ENCODE data around the gene C2CD2. TPM values are rescaled to one million over a fixed set of nuclear protein-coding genes. Genes with fewer than 3 reads are reported as not detected.

C2CD2 gene
- total RNA-seq, 1 donor from 2014 or later: 6.7 TPM

DNA sequence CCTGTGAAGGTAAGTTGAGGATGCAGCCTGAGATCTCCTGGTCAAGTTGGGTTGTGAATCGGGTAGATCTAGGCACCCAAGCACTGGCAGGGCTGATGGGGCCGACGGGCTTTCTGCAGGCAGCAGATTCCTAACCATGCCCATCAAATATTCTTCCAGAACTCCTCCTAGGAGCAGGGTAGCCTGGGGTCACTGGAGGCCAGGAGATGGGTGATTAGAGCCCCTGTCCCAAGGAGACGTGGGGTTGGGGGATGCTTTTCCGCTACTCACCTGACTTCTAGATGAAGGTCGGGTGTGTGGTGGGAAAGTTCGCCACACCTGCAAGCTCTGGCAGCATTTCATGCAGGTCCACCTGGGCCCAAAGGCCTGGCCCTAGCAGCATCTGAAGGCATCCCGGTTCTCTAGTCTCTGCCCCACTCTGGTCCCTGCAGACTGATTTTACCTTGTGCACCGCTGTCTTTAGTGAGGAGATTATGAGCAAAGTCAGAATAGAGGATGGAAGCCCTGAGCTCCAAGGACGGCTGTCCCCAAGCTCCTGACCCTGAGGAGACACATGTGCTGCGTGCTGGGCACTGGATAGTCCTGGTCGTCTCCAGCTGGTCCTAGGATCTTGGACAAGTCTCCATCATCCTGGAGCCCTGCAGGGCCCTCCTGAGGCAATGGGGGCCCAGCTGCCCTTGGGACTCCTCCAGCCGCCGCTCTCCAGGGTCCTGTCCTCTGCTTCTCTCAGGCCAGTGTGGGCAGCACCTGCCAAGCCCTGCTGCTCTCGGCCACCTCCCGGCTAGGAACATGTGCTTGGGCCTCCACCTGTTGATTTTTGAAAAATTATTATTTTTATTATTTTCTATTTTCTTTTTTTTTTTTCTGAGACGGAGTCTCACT lies 21.8 kb upstream of the C2CD2 start:
- H3K27ac Mint-ChIP-seq: no peak overlapping the region
- no peak for ATAC-seq (ENCODE audit: low read depth)
- no peaks in the 10 kb centered on the region for H3K36me3 Mint-ChIP-seq (ENCODE audit: low read depth)
- H3K9me3 Mint-ChIP-seq: peaks cover 8% of the 10 kb centered on the region
- H3K4me1 Mint-ChIP-seq: peaks cover 14% of the 10 kb centered on the region
- ChIA-PET POLR2A (no interaction called here), CTCF (no interaction called here)
- TF ChIP-seq, protein P1, sequence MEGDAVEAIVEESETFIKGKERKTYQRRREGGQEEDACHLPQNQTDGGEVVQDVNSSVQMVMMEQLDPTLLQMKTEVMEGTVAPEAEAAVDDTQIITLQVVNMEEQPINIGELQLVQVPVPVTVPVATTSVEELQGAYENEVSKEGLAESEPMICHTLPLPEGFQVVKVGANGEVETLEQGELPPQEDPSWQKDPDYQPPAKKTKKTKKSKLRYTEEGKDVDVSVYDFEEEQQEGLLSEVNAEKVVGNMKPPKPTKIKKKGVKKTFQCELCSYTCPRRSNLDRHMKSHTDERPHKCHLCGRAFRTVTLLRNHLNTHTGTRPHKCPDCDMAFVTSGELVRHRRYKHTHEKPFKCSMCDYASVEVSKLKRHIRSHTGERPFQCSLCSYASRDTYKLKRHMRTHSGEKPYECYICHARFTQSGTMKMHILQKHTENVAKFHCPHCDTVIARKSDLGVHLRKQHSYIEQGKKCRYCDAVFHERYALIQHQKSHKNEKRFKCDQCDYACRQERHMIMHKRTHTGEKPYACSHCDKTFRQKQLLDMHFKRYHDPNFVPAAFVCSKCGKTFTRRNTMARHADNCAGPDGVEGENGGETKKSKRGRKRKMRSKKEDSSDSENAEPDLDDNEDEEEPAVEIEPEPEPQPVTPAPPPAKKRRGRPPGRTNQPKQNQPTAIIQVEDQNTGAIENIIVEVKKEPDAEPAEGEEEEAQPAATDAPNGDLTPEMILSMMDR (IDR thresholded peaks at IDR 0.05): no peak
- H3K27me3 Mint-ChIP-seq: peaks cover 3% of the 10 kb centered on the region
- intact Hi-C loops (cut with micrococcal nuclease): no loop called here
- H3K4me3 Mint-ChIP-seq: no peak overlapping the region
- no peak for DNase-seq

DNA sequence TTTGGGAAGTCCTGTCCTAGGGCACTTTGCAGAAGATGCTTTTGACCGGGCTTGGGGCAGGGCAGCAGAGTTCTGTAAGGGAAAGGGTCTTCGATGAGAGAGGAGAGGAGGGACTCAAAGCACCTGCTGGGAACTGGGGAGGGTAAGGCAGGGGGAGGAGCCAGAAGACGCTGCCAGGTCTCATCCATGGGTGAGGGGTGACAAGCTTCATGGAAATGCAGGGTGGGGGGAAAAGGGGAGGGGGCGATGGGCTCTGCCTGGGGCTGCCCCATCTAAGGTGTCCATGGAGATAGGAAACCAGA lies 20.9 kb upstream of the C2CD2 start:
- intact Hi-C loops (cut with micrococcal nuclease): no loop called here
- peaks cover 3% of the 10 kb centered on the region for H3K27me3 Mint-ChIP-seq
- POLR2A ChIA-PET: no interaction called here
- TF ChIP-seq, protein P1 (IDR thresholded peaks at IDR 0.05): no peak
- H3K9me3 Mint-ChIP-seq: peaks cover 8% of the 10 kb centered on the region
- ATAC-seq (ENCODE audit: low read depth) (no peak), DNase-seq (no peak)
- CTCF ChIA-PET: no interaction called here
- H3K27ac Mint-ChIP-seq: no peak overlapping the region
- no peaks in the 10 kb centered on the region for H3K36me3 Mint-ChIP-seq (ENCODE audit: low read depth)
- no peak overlapping the region for H3K4me3 Mint-ChIP-seq
- peaks cover 14% of the 10 kb centered on the region for H3K4me1 Mint-ChIP-seq

DNA sequence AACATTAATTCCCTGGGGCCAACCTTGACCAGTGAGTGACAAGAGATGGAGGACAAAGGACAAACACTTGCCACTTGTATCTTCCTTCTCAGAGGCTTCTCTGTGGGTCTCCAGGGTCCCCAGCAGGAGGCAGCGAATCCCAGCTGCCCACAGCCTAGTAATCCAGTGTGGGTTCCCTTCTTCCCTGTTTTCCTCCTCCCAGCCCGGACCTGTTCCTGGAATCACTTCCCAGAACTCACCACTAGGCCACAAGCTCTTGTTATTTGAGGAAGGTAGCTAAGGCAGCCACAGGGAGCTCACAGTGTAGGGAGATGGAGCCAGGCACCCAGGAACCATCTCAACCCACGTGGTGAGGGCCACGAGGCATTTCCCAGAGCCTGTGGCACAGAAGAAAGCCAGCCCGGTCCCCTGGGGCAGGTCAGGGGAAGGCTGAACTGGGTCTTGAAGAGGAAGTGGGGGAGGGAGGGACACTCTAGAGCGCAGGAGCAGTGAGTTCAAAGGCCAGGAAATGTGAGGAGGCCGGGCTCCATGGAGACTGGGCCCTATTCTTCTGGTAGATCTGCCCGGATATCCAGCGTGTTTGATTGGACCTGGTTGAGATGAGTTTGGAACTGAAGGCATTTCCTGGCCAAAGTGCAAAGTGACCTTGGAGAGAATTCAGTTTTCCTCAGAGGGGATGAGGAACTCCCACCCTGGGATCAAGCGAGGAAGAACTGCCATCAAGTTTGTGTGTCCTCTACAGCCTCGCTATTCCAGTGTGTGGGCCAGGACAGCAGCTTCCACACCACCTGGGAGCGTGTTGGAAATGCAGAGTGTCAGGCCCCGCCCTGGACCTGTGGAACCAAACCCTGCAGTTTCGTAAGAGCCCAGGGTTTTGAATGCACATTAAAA lies 20.3 kb upstream of the C2CD2 start:
- POLR2A ChIA-PET: no interaction called here
- H3K27me3 Mint-ChIP-seq: no peaks in the 10 kb centered on the region
- H3K4me3 Mint-ChIP-seq: no peak overlapping the region
- CTCF ChIA-PET: no interaction called here
- peaks cover 14% of the 10 kb centered on the region for H3K4me1 Mint-ChIP-seq
- no peak for DNase-seq
- no peaks in the 10 kb centered on the region for H3K36me3 Mint-ChIP-seq (ENCODE audit: low read depth)
- intact Hi-C loops (cut with micrococcal nuclease): no loop called here
- peaks cover 2% of the 10 kb centered on the region for H3K9me3 Mint-ChIP-seq
- ATAC-seq (ENCODE audit: low read depth): peak; percentile 72
- TF ChIP-seq, protein P1 (IDR thresholded peaks at IDR 0.05): no peak
- H3K27ac Mint-ChIP-seq: no peak overlapping the region

DNA sequence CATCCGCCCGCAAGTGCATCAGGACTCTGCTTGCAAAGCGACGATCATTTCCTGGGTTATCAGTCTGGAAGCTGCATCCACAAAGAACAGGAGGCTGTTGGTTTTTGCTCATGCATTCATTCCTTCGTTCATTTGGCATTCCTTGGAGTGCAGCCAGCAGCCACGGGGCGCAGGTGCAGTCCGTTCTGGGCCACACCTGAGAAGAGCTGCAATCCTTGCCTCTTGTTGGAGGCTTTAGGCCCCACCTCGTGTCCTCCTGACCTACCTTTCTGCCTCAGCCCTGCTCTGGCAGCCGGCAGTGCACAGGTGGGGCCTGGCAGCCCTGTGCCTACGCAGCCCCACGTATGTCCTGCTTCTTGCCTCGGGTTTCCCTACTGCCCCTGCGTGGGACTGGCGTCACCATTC lies 19.6 kb upstream of the C2CD2 start:
- H3K9me3 Mint-ChIP-seq: no peaks in the 10 kb centered on the region
- ATAC-seq (ENCODE audit: low read depth) (no peak), DNase-seq (no peak)
- POLR2A ChIA-PET: no interaction called here
- H3K27ac Mint-ChIP-seq: no peak overlapping the region
- no peaks in the 10 kb centered on the region for H3K36me3 Mint-ChIP-seq (ENCODE audit: low read depth)
- intact Hi-C loops (cut with micrococcal nuclease): no loop called here
- H3K4me3 Mint-ChIP-seq: no peak overlapping the region
- peaks cover 14% of the 10 kb centered on the region for H3K4me1 Mint-ChIP-seq
- no peaks in the 10 kb centered on the region for H3K27me3 Mint-ChIP-seq
- TF ChIP-seq, protein P1 (IDR thresholded peaks at IDR 0.05): no peak
- CTCF ChIA-PET: no interaction called here

DNA sequence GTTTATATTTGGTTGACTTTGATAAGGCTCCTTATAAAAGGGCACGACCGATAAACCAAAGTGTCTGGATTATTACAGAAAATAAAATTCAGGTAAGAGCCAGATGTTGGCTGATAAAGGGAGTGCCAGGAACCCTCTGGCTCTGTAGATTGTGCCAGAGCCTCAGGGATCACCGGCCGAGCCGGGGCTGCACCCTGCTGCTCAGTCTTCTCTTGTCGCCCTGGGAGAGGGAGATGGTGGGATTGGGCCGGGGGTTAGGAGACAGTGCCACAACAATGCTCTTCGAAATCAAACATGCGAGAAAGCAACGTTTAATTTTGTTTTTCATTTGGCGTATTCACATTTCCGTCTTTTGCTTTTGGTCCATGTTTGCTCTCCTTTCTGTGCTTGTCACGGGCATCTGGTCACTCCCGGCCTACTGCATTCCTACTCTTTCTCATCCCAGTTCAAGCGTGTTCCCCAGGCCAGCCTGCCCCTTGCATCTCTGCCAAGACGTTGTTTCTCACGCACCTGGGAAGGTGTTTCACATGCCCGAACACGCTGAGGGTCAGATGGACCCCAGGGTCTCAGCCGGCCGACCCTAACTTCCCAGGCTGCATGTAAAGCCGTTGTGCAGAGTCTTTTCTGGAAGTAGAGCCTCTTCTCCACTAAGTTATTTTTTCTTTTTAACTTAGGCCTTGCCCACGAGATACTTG lies 18.8 kb upstream of the C2CD2 start:
- TF ChIP-seq, protein P1 (IDR thresholded peaks at IDR 0.05): no peak
- CTCF ChIA-PET: no interaction called here
- intact Hi-C loops (cut with micrococcal nuclease): no loop called here
- Mint-ChIP-seq H3K4me1 (peaks cover 14% of the 10 kb centered on the region), H3K27ac (no peak overlapping the region), H3K27me3 (no peaks in the 10 kb centered on the region), H3K36me3 (ENCODE audit: low read depth) (no peaks in the 10 kb centered on the region), H3K9me3 (no peaks in the 10 kb centered on the region), H3K4me3 (no peak overlapping the region)
- POLR2A ChIA-PET: no interaction called here
- DNase-seq (no peak), ATAC-seq (ENCODE audit: low read depth) (no peak)
